Mucosa of rectum (tissue), 2 donors: Measurements from ENCODE around the gene OR4N2.
"Not testable (repeated sequence)": the region's sequence is repeated elsewhere in the genome, so short reads cannot be mapped to it uniquely, and the experiment has no call there.

Experiments used
- H3K27ac ChIP-seq, 2 donors: one replicate each; pipeline ENCODE4 v1.7.0; 2013; ENCODE audit warnings: inconsistent platforms in 2 of 2, low read depth in 2 of 2, low read length in 2 of 2
- H3K27me3 ChIP-seq, 2 donors: one replicate each; pipeline ENCODE4 v1.7.0; 2013; ENCODE audit warnings: low read length in 2 of 2; ENCODE audit not compliant: control insufficient read depth in 2 of 2, insufficient read depth in 2 of 2
- H3K36me3 ChIP-seq, 2 donors: one replicate each; pipeline ENCODE4 v1.7.0; 2013; ENCODE audit warnings: low read length in 2 of 2; ENCODE audit not compliant: control insufficient read depth in 2 of 2, insufficient read depth in 2 of 2
- H3K4me1 ChIP-seq, 2 donors: one replicate each; pipeline ENCODE4 v1.7.0; 2013; ENCODE audit warnings: low read length in 2 of 2, mild to moderate bottlenecking in 1 of 2; ENCODE audit not compliant: control insufficient read depth in 2 of 2, insufficient read depth in 2 of 2
- H3K4me3 ChIP-seq, 2 donors: one replicate each; pipeline ENCODE4 v1.7.0; 2013; ENCODE audit warnings: low read length in 2 of 2
- H3K9ac ChIP-seq, 2 donors: one replicate each; pipeline ENCODE4 v1.7.0; 2013; ENCODE audit warnings: low read length in 2 of 2, low read depth in 1 of 2, mild to moderate bottlenecking in 1 of 2
- H3K9me3 ChIP-seq, 2 donors: one replicate each; pipeline ENCODE4 v1.7.0; 2013; ENCODE audit warnings: low read length in 2 of 2; ENCODE audit not compliant: control insufficient read depth in 2 of 2
- donor health status: healthy.
- donor health status: Normal muscosa, but diverticular disease.

Gene OR4N2

GRCh38 chr14:19834203-19834848 lies 30.8 kb downstream of the OR4N2 start:
- not testable (repeated sequence) for H3K4me1 ChIP-seq, H3K4me3 ChIP-seq, H3K9me3 ChIP-seq, H3K27ac ChIP-seq, H3K9ac ChIP-seq, H3K36me3 ChIP-seq, H3K27me3 ChIP-seq

DNA sequence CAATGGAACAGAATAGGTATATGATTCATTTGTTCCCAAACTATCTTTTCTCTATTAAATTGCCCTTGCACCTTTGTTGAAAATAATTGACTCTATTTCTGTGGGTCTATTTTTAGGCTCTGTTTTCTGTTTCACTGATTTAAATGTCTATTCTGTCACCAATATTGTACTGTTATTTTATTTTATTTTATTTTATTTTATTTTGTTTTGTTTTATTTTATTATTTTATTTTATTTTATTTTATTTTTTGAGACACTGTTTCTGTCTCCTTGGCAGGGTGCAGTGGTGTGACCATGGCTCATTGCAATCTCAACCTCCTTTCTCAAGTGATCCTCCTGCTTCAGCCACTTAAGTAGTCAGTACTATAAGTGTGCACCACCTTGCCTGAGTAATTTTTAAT lies 34.9 kb downstream of the OR4N2 start:
- peaks cover 0 to 5% of the 10 kb centered on the region in 2 donors for H3K9me3 ChIP-seq
- H3K27ac ChIP-seq, result no peak overlapping the region

DNA sequence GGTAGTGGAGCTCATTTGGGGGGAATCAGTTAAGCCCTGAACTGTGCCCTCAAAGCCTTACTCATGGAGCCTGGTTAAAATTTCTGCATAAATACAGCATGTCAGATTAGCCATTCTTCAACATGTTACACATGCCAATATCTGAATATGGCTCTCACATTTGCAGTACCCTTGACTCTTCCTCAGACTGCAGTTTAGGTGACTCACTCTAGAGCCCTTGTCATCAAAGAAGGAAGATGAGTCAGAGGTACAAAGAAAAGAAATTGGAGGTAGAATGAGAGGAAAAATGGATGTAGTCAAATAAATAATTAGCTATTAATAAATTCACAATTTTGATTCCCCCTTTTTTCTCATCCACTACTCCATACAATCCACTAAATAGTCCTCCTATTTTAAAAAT lies 47.8 kb downstream of the OR4N2 start:
- Histone ChIP-seq H3K9me3 (no peaks in the 10 kb centered on the region), H3K27ac (no peak overlapping the region), H3K9ac (no peak overlapping the region), H3K4me1 (no peaks in the 10 kb centered on the region), H3K36me3 (no peaks in the 10 kb centered on the region), H3K27me3 (no peaks in the 10 kb centered on the region), H3K4me3 (no peak overlapping the region)

More for the DNA sequence above, 34.9 kb downstream of the OR4N2 start:
- no peak overlapping the region for H3K9ac ChIP-seq
- H3K36me3 ChIP-seq, result no peaks in the 10 kb centered on the region
- no peaks in the 10 kb centered on the region for H3K4me1 ChIP-seq
- H3K27me3 ChIP-seq, result no peaks in the 10 kb centered on the region
- no peak overlapping the region for H3K4me3 ChIP-seq

DNA sequence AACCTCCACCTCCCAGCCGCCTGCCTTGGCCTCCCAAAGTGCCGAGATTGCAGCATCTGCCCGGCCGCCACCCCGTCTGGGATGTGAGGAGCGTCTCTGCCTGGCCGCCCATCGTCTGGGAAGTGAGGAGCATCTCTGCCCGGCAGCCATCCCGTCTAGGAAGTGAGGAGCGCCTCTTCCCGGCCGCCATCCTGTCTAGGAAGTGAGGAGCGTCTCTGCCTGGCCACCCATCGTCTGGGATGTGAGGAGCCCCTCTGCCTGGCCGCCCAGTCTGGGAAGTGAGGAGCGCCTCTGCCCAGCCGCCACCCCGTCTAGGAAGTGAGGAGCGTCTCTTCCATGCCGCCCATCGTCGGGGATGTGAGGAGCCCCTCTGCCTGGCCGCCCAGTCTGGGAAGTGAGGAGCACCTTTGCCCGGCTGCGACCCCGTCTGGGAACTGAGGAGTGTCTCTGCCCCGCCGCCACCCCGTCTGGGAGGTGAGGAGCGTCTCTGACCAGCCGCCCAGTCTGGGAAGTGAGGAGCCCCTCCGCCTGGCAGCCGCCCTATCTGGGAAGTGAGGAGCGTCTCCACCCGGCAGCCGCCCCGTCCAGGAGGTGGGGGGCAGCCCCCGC lies 62.6 kb downstream of the OR4N2 start:
- not testable (repeated sequence) for H3K36me3 ChIP-seq, H3K4me1 ChIP-seq, H3K27ac ChIP-seq, H3K9me3 ChIP-seq, H3K4me3 ChIP-seq, H3K27me3 ChIP-seq, H3K9ac ChIP-seq

DNA sequence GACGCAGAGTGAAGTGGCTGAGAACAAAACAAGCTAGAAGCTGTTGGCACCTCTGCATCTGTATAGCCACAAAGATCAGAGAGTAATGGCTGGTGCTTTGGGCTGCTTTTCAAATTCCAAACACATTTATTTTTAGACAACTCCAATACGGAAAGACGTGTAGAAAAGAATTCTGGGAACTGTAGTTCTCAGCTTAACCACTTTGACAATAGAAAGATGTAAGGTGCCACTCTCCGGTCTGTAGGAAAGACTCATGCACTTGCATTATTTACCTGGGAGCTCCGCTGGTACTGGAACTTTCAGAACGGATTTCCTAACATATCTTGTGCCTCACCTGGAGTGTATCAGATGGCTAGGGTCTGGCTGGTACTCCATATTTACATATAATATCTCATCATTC lies 69.6 kb downstream of the OR4N2 start:
- H3K9me3 ChIP-seq, result peaks cover 0 to 2% of the 10 kb centered on the region in 2 donors
- no peak overlapping the region for H3K9ac ChIP-seq
- H3K4me3 ChIP-seq, result no peak overlapping the region
- no peaks in the 10 kb centered on the region for H3K4me1 ChIP-seq
- H3K36me3 ChIP-seq, result no peaks in the 10 kb centered on the region
- no peaks in the 10 kb centered on the region for H3K27me3 ChIP-seq
- H3K27ac ChIP-seq, result no peak overlapping the region

GRCh38 chr14:19874842-19875241 lies 71.3 kb downstream of the OR4N2 start, which contains the start of gene OR4K2:
TSS of gene OR4K2 (plus strand) at chr14:19875142. CDS start at chr14:19876268, 1,126 bp downstream.
- Histone ChIP-seq H3K36me3 (no peaks in the 10 kb centered on the region), H3K4me1 (no peaks in the 10 kb centered on the region), H3K27me3 (no peaks in the 10 kb centered on the region), H3K27ac (no peak within 1 kb of the TSS), H3K9me3 (peaks cover 0 to 2% of the 10 kb centered on the region in 2 donors), H3K4me3 (no peak within 1 kb of the TSS), H3K9ac (no peak within 1 kb of the TSS)

- Histone ChIP-seq H3K36me3 (no peaks in the 10 kb centered on the region), H3K27ac (no peak overlapping the region), H3K4me3 (no peak overlapping the region), H3K9me3 (peaks cover 0 to 4% of the 10 kb centered on the region in 2 donors), H3K9ac (no peak overlapping the region), H3K4me1 (no peaks in the 10 kb centered on the region), H3K27me3 (no peaks in the 10 kb centered on the region)
Observed at GRCh38 chr14:19878029-19878642, 74.6 kb downstream of the OR4N2 start.
